ENCODE results near the gene PICK1.

Gene PICK1

DNA sequence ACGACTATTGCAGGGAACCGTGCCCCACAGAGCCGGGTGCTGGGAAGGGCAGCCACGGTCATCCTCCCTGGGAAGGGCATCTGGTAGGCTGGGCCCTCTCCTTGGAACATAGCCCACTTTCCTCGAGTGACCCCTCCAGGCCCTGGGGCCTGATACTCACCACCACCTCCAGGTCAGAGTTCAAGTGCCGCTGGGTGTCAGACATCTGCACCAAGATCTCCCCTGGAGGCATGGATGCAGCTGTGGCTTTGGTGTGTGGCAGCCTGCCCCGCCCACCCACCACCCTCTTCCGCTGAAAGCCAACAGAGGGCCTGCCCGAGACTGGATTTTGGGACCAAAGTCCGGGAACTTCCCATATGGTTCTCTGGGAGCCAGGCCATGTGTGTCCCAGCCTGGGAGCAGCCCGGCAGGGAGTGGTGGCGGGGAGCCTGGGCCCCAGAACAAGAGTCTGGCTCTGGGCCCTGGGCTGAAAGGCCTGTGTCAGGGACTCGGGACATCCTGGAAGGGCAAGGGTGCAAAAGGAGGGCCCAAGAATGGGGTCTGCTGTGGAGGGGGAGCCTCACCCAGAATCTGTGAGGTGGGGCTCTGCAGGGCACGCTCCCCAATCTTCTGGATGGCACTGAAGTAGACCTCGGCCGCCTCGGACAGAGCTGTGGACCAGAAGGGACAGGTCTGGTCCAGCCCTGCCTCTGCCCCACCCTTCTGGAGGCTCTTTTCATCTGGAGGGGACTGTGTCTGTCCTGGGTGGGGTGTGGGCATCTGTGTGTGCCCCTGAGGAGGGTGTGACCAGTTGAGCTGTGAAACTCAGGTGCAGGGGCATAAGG lies 50.7 kb downstream of the PICK1 start:
- Histone ChIP-seq H3K4me3 (ENCODE audit: low read length) (no peak overlapping the region), H3K27ac (ENCODE audit: low read depth, low read length) (no peak overlapping the region), H3K36me3 (ENCODE audit: insufficient read depth, low read length) (no peaks in the 10 kb centered on the region), H3K4me1 (ENCODE audit: insufficient read depth, low read length) (no peaks in the 10 kb centered on the region; the same call in 1 of the 2 replicates), H3K9ac (ENCODE audit: low read depth, low read length) (no peak overlapping the region), H3K27me3 (ENCODE audit: insufficient read depth, low read length) (peaks cover 2% of the 10 kb centered on the region; the same call in 1 of the 2 replicates), H3K9me3 (ENCODE audit: insufficient read depth, low read depth, low read length) (no peaks in the 10 kb centered on the region)
- 82% methylated on average over 17 of the region's 17 CpGs for WGBS

DNA sequence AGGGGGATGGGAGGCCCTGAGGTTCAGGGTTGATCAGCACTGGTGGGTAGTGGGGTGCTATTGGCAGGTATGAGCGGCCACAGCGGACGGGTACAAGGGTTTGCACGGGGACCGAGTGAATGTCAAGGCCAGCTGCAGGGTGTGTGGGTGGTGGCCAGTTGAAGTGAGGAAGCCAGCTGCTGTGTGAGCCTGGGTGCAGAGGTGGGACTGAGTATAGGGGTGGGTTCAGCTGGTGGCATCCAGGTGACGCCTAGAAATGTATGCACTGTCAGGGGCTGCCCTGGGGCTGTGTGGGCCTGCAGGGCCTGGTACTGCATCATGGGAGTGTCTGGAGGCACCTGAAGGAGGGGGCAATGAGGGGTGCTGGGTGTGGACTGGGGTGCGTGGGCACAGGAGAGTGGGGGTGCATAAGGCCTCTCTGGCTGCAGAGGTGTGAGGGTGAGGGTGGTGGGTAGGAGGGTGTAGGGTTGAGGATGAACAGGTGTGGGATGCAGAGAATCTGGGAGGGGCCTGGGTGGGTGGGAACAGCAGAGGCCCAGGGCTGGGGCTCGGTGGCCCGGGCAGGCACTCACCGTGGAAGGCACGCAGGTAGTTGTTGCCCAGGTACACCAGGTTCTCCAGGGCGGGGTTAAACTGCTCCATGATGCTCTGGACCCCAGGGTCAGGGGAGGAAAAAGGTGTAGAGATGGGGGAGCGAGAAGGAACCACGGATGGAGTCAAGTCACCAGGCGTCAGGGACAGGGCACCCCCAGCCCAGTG lies 51.5 kb downstream of the PICK1 start:
- Histone ChIP-seq H3K27me3 (ENCODE audit: insufficient read depth, low read length) (peaks cover 2% of the 10 kb centered on the region; the same call in 1 of the 2 replicates), H3K4me1 (ENCODE audit: insufficient read depth, low read length) (no peaks in the 10 kb centered on the region; the same call in 1 of the 2 replicates), H3K4me3 (ENCODE audit: low read length) (no peak overlapping the region), H3K27ac (ENCODE audit: low read depth, low read length) (no peak overlapping the region), H3K9me3 (ENCODE audit: insufficient read depth, low read depth, low read length) (no peaks in the 10 kb centered on the region), H3K36me3 (ENCODE audit: insufficient read depth, low read length) (no peaks in the 10 kb centered on the region), H3K9ac (ENCODE audit: low read depth, low read length) (no peak overlapping the region)
- WGBS = 90% methylated on average over 15 of the region's 15 CpGs

DNA sequence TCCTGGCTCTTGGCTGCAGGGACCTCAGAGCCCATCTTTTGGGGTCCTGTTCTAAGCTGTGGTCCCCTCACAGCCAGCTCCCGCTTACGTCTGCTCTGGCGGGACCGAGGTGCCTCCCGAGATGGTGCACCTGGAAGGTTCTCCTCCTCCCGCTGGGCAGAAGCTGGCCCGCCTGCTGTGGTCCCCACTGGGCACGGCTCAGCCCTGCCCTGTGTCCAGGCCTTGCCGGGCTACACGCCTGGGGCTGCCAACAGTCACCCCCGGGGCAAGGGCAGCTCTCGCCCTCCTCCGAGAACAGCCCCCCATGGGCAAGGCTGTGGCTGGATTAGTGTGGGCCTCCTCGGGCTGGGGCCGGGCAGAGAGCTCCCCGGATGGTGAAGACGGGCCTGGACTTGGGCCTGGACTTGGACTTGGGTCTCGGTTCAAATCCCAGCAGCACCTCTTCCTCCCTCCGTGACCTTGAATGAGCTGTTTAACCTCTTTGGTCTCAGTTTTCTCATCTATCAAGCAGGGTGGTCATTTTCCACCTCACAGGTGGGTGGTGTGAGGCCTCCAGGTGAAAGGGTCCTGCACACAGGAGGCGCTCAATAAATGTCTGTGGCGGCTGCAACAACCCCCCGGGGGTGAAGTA lies 52.3 kb downstream of the PICK1 start:
- Histone ChIP-seq H3K4me1 (ENCODE audit: insufficient read depth, low read length) (no peaks in the 10 kb centered on the region; the same call in 1 of the 2 replicates), H3K4me3 (ENCODE audit: low read length) (no peak overlapping the region), H3K9me3 (ENCODE audit: insufficient read depth, low read depth, low read length) (no peaks in the 10 kb centered on the region), H3K27ac (ENCODE audit: low read depth, low read length) (no peak overlapping the region), H3K9ac (ENCODE audit: low read depth, low read length) (no peak overlapping the region), H3K36me3 (ENCODE audit: insufficient read depth, low read length) (no peaks in the 10 kb centered on the region), H3K27me3 (ENCODE audit: insufficient read depth, low read length) (peaks cover 2% of the 10 kb centered on the region; the same call in 1 of the 2 replicates)
- 92% methylated on average over 22 of the region's 22 CpGs for WGBS

DNA sequence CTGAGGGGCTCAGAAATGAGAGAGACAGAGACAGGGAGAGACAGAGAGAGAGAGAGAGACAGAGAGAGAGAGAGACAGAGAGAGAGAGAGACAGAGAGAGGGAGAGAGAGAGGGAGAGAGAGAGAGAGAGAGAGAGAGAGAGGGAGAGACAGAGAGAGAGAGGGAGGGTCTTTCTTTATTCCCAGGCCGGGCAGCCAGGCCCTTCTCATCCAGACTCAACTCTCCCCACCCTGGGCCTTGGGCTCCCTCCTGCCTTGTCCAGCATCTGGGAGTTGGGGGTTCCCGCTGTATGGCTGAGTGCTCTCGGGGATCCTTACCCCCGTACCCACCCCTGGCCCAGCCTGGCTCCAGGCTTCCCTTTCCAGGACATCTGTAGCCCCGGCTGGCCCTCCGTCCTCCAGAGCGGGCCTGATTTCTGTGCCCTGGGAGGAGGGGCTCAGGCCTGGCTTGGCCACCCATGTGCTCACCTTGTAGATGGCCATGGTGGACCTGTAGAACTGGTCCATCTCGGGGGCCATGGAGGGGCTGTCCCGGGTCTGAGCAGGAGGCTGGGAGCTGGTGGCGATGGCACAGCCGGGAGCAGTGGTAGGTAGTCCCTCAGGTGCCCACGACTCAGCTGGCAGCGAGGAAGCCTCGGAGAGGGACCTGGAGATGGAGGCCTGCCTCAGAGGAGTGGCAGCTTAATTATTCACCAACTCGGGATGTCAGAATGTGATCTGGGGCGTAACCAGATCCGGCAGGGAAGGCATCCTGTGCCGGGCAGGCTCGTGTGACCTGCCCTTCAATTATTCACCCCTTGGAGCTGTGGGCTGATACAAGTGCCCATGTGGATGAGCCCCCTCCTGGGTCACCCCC lies 53.0 kb downstream of the PICK1 start, which contains the start of gene BAIAP2L2:
Gene BAIAP2L2 (minus strand): TSS at position 677 of the 855 bp plus-strand sequence. CDS start 159 bp downstream, at position 518.
- no peak within 1 kb of the TSS for H3K27ac ChIP-seq (ENCODE audit: low read depth, low read length)
- no peaks in the 10 kb centered on the region; the same call in 1 of the 2 replicates for H3K4me1 ChIP-seq (ENCODE audit: insufficient read depth, low read length)
- no peaks in the 10 kb centered on the region for H3K9me3 ChIP-seq (ENCODE audit: insufficient read depth, low read depth, low read length)
- H3K9ac ChIP-seq (ENCODE audit: low read depth, low read length) = no peak within 1 kb of the TSS
- no peaks in the 10 kb centered on the region for H3K36me3 ChIP-seq (ENCODE audit: insufficient read depth, low read length)
- peaks cover 2% of the 10 kb centered on the region; the same call in 1 of the 2 replicates for H3K27me3 ChIP-seq (ENCODE audit: insufficient read depth, low read length)
- H3K4me3 ChIP-seq (ENCODE audit: low read length) = no peak within 1 kb of the TSS
- 83% methylated on average over 19 of the region's 19 CpGs for WGBS

DNA sequence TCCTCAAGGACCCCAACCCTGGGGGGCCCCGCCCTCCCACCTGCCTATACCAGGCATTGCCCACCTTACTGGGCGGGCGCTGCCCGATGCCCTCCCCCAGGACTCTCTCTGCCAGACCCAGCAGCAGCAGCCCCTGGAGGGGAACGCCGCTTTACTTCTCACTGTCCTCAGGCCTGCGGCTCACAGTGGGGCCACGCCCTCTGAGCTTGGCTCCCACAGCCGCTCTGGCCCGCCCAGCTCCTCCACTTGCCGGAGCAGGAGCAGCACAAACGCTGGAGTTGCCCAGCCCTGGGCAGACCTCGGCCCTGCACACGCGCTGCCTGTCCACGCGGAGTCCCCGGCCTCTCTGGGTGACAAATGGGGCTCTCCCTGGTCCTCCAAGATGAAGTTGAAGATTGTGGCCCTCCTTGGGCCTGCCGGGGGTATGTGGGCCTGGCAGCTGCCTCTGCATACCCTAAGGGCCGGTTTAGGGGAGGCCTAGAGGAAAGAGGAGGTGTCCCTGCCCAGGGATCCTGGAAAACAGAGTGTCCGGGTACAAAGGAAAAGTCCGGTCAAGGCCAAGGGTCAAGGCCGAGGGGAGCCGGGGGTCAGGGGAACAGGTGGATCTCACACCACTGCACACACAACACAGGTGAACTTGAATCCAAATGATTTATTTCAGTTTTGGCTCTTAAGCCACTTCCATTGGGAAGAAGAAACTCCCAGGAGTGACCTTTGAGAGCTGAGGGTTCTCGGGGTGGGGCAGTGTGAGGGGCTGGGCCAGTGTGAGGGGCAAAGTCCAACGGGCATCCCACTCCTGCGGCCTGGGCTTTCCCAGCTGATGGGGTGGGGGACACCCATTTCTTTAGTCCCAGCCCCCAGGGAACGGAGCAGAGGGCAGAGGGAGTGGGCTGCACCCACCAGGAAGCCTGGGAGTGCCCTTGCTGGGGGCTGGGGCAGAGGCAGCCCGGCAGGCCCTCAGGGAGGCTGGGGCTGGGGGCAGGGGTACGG lies 54.0 kb downstream of the PICK1 start:
- Histone ChIP-seq H3K4me3 (ENCODE audit: low read length) (no peak overlapping the region), H3K27ac (ENCODE audit: low read depth, low read length) (no peak overlapping the region), H3K9me3 (ENCODE audit: insufficient read depth, low read depth, low read length) (no peaks in the 10 kb centered on the region), H3K36me3 (ENCODE audit: insufficient read depth, low read length) (no peaks in the 10 kb centered on the region), H3K4me1 (ENCODE audit: insufficient read depth, low read length) (no peaks in the 10 kb centered on the region; the same call in 1 of the 2 replicates), H3K27me3 (ENCODE audit: insufficient read depth, low read length) (peaks cover 2% of the 10 kb centered on the region; the same call in 1 of the 2 replicates), H3K9ac (ENCODE audit: low read depth, low read length) (no peak overlapping the region)
- WGBS = 83% methylated on average over 30 of the region's 30 CpGs

DNA sequence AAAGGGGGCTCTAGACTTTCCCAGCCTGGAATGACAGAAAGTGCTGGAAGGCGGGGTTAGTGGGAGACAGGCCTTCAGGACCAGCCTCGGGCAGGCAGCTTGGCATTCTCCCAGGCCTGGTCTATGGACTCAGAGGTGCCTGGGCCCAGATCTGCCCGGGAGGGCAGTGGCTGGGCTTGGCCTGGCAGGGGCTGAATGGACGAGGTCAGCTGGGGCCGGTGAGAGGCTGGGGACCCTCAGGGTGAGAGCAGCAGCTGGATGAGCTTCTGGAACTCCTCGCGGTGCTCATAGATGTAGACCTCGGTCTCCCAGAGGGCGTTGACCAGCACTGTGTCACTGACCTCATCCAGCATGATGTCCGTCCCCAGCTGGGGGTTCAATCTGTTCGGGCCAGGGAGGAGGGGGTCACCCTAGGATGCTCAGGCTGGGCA lies 54.7 kb downstream of the PICK1 start:
- H3K36me3 ChIP-seq (ENCODE audit: insufficient read depth, low read length) = no peaks in the 10 kb centered on the region

DNA sequence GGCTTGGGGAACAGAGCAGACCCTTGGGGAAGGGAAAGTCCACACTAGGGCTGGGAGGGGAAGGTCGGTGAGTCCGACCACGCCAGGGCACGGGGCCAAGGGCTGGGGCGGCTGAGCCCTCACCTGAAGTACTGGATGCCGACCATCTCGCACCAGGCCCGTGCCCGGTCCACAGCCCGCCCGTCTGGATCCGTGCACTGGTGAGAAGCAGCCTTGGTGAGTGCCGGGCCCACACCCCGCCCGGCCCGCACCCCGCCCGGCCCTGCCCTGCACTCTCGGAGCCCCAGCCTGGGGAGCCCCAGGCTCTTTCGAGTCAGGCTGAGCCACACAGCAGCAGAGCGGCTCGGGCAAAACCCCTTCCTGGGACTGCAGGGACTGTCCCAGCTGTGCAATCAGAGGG lies 55.2 kb downstream of the PICK1 start:
- no peaks in the 10 kb centered on the region for H3K9me3 ChIP-seq (ENCODE audit: insufficient read depth, low read depth, low read length)
- H3K36me3 ChIP-seq (ENCODE audit: insufficient read depth, low read length) = no peaks in the 10 kb centered on the region
- peaks cover 2% of the 10 kb centered on the region; the same call in 1 of the 2 replicates for H3K27me3 ChIP-seq (ENCODE audit: insufficient read depth, low read length)
- no peaks in the 10 kb centered on the region; the same call in 1 of the 2 replicates for H3K4me1 ChIP-seq (ENCODE audit: insufficient read depth, low read length)
- H3K4me3 ChIP-seq (ENCODE audit: low read length) = no peak overlapping the region
- H3K27ac ChIP-seq (ENCODE audit: low read depth, low read length) = no peak overlapping the region
- 90% methylated on average over 22 of the region's 22 CpGs for WGBS
- no peak overlapping the region for H3K9ac ChIP-seq (ENCODE audit: low read depth, low read length)

More for the DNA sequence above, 54.7 kb downstream of the PICK1 start:
- Histone ChIP-seq H3K27me3 (ENCODE audit: insufficient read depth, low read length) (peaks cover 2% of the 10 kb centered on the region; the same call in 1 of the 2 replicates), H3K9me3 (ENCODE audit: insufficient read depth, low read depth, low read length) (no peaks in the 10 kb centered on the region), H3K4me1 (ENCODE audit: insufficient read depth, low read length) (no peaks in the 10 kb centered on the region; the same call in 1 of the 2 replicates), H3K27ac (ENCODE audit: low read depth, low read length) (no peak overlapping the region), H3K9ac (ENCODE audit: low read depth, low read length) (no peak overlapping the region), H3K4me3 (ENCODE audit: low read length) (no peak overlapping the region)
- WGBS = 92% methylated on average over 11 of the region's 11 CpGs

DNA sequence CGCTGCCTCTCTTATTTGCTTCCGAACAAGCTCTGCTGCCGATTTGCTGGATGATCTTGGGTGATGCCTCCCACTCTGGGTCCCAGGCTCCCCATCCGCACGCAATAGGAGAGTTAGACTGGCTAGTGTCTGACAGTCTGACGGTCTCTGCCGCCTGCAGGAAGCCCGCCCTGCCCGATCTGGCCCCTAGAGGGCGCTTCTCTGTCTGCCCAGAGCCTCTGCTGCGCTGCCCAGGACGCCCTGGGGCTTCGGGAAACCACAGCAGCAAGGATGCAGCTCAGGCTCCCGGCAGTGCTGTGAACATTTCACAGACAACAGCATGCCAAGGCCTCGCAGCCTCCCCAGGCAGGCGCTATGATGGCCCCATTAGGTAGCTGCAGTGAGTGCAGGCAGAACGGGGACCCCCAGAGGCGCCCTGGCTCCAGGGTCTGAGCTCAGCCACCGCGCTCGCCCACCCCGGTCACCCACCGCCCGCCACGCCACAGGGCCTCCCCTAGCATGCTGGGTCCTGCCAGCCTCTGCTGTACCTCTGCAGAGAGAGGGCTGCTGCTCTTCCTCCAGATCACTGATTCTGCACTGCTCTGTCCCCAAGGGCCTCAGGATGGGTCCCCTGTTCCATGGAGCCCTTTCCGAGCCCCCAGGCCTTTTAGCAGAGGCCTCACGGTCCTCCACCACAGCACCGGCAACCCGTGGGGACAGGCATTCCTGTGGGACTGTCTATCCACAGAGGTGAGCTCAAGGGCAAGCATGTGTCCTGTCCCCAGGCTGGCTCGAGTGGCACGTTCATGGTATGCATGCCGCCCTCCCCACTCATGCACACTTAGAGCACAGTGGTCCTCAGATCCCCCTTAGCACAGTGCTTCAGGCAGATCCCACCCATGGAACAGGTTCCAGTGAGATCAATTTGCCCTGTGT lies 57.5 kb downstream of the PICK1 start:
- Histone ChIP-seq H3K4me3 (ENCODE audit: low read length) (no peak overlapping the region), H3K4me1 (ENCODE audit: insufficient read depth, low read length) (no peaks in the 10 kb centered on the region; the same call in 1 of the 2 replicates), H3K36me3 (ENCODE audit: insufficient read depth, low read length) (no peaks in the 10 kb centered on the region), H3K9me3 (ENCODE audit: insufficient read depth, low read depth, low read length) (no peaks in the 10 kb centered on the region), H3K27ac (ENCODE audit: low read depth, low read length) (no peak overlapping the region), H3K27me3 (ENCODE audit: insufficient read depth, low read length) (peaks cover 2% of the 10 kb centered on the region; the same call in 1 of the 2 replicates), H3K9ac (ENCODE audit: low read depth, low read length) (no peak overlapping the region)
- WGBS = 56% methylated on average over 32 of the region's 32 CpGs

Data from HUES64 (cell line).